Activated naive CD8-positive, alpha-beta T cell treated with anti-CD3 and anti-CD28 coated beads, Interleukin-2, amount 10 ng/mL, durations not matched to agents 7 days and 5 days (primary cell): ENCODE measurements around the gene ST6GALNAC3. TPM values are rescaled to one million over a fixed set of nuclear protein-coding genes. Genes with fewer than 3 reads are reported as not detected.

Source experiments
- ATAC-seq: fragments of 150-1000 bp; cut with Tn5 transposase; one replicate; pipeline ENCODE4 v1.10.0; 2021; ENCODE audit warnings: low read depth, moderate library complexity
- POLR2A ChIA-PET: fragments of 350-600 bp; sonication (Branson Sonifier 250); formaldehyde crosslinking; loops from one replicate; lab custom pipeline; 2021; ENCODE audit warnings: antibody characterized with exemption; lab: Charles Lee
- DNase-seq: peaks from one replicate; pipeline ENCODE4 v3.0.0; 2021
- H3K27ac Mint-ChIP-seq: one replicate; pipeline ENCODE4 v1.8.0; 2022; ENCODE audit warnings: mild to moderate bottlenecking, mixed read lengths
- H3K27me3 Mint-ChIP-seq: one replicate; pipeline ENCODE4 v1.8.0; 2022; ENCODE audit warnings: mild to moderate bottlenecking, moderate library complexity, mixed read lengths
- H3K36me3 Mint-ChIP-seq: one replicate; pipeline ENCODE4 v1.8.0; 2021; ENCODE audit warnings: mild to moderate bottlenecking, mixed read lengths
- H3K4me1 Mint-ChIP-seq: one replicate; pipeline ENCODE4 v1.8.0; 2021; ENCODE audit warnings: mixed read lengths
- H3K4me3 Mint-ChIP-seq: one replicate; pipeline ENCODE4 v1.8.0; 2022; ENCODE audit warnings: mild to moderate bottlenecking, moderate library complexity, mixed read lengths
- H3K9me3 Mint-ChIP-seq: one replicate; pipeline ENCODE4 v1.8.0; 2021; ENCODE audit warnings: mixed read lengths
- total RNA-seq, 2 experiments: library from RNA; stranded (reverse); gene quantifications; one replicate each; pipeline ENCODE4 v1.2.3, GENCODE V29; 2021

The ST6GALNAC3 gene
- total RNA-seq, 2 experiments from 2014 or later: 0.48 to 0.55 TPM

GRCh38 chr1:76595024-76595423 is 520.5 kb downstream of the ST6GALNAC3 start:
- POLR2A ChIA-PET: no interaction called here
- no peak for ATAC-seq
- H3K4me3 Mint-ChIP-seq: no peak overlapping the region
- no peak for DNase-seq
- no peaks in the 10 kb centered on the region for H3K36me3 Mint-ChIP-seq
- no peak overlapping the region for H3K27ac Mint-ChIP-seq
- H3K27me3 Mint-ChIP-seq: no peaks in the 10 kb centered on the region
- H3K4me1 Mint-ChIP-seq: no peaks in the 10 kb centered on the region
- H3K9me3 Mint-ChIP-seq: no peaks in the 10 kb centered on the region

- H3K36me3 Mint-ChIP-seq: no peaks in the 10 kb centered on the region
- ATAC-seq: no peak
These were observed 526.9 kb downstream of the ST6GALNAC3 start for GRCh38 chr1:76601465-76601864.

DNA sequence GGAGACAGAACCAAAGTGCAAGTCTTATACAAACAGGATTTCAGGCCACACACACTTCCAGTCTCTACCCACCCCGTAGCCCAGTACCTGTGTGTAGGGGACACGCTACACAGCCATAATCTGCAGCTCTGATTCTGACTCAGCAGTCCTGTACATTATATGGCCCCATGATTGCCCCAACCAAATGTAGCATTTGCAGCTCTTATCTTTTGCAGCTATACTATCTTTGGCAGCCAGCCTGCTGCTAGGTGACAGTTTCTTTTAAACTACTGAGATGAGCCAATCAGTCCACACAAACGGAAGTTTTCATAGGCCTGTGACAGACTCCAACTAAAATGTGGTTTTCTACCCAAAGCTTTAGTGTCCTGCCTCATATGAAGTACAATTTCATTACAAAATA is 533.2 kb downstream of the ST6GALNAC3 start:
- Mint-ChIP-seq H3K27me3 (no peaks in the 10 kb centered on the region), H3K9me3 (no peaks in the 10 kb centered on the region), H3K4me3 (no peak overlapping the region), H3K36me3 (no peaks in the 10 kb centered on the region), H3K4me1 (no peaks in the 10 kb centered on the region), H3K27ac (no peak overlapping the region)
- DNase-seq (no peak), ATAC-seq (no peak)
- POLR2A ChIA-PET: no interaction called here

More at GRCh38 chr1:76601465-76601864, 526.9 kb downstream of the ST6GALNAC3 start:
- POLR2A ChIA-PET: no interaction called here
- Mint-ChIP-seq H3K27me3 (no peaks in the 10 kb centered on the region), H3K9me3 (no peaks in the 10 kb centered on the region), H3K27ac (no peak overlapping the region), H3K4me3 (no peak overlapping the region), H3K4me1 (no peaks in the 10 kb centered on the region)
- DNase-seq: no peak

GRCh38 chr1:76611770-76612445 is 537.4 kb downstream of the ST6GALNAC3 start:
- no peaks in the 10 kb centered on the region for H3K36me3 Mint-ChIP-seq
- no peak for DNase-seq
- no peak overlapping the region for H3K4me3 Mint-ChIP-seq
- H3K27ac Mint-ChIP-seq: no peak overlapping the region
- no peak for ATAC-seq
- H3K27me3 Mint-ChIP-seq: no peaks in the 10 kb centered on the region
- H3K9me3 Mint-ChIP-seq: no peaks in the 10 kb centered on the region
- POLR2A ChIA-PET: no interaction called here
- no peaks in the 10 kb centered on the region for H3K4me1 Mint-ChIP-seq

DNA sequence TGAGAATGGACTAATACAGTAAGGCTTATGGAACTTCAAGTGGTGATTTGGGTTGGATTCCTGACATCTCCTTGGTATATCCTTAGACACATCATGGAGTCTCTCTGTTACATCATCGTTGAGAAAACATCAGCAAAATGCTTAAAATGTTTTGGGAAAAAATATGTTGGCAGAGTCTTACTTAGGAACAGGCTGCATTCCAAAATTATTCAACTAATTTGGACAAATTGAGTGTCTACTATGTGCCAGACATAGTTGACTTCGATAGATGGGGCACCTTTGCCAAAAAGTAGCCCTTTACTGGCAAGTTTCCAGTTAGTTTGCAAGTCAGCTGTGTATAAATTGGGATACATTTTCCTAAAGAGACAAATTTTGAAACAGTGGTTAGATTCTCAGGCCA is 539.3 kb downstream of the ST6GALNAC3 start:
- no peak for ATAC-seq
- DNase-seq: no peak
- Mint-ChIP-seq H3K9me3 (no peaks in the 10 kb centered on the region), H3K4me1 (no peaks in the 10 kb centered on the region), H3K27me3 (no peaks in the 10 kb centered on the region), H3K27ac (peak overlapping the region; percentile 46), H3K36me3 (no peaks in the 10 kb centered on the region), H3K4me3 (no peak overlapping the region)
- POLR2A ChIA-PET: no interaction called here

DNA sequence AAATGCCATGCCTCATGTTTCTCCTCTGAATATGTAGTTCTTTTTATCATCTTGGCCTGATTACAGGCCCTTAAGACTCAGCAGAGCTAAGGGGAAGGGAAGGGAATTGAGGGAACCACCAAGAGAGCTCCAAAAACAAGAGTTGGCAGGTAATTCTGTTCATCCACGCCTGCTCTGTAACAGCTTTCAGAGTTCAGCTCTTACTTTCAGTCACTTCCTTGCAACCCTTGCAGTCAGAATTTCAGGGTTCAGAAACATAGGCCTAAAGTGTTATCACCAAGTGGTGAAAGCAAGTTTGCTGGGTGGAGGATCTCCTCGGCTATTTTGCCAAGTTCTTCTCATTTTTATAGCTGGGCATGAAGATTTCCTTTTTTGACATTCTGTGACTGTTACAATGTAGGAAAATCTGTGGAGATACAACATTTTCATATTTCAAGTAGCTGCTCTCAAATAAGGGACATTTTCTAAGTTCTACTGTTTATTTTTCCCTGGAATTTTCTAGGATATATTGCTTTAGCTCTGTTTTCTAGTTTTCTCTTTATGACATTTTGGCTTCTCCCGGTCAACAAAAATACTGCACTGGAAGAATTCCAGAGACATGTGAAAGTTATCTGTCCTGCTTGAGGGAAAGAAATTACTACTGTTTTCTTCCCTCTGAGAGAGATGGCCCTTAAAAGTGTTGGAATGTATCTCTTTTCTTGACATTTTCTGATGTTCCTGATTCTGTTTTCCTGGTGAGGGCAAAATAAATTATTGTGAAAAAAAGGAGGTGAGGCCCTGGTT is 540.9 kb downstream of the ST6GALNAC3 start:
- H3K27me3 Mint-ChIP-seq: no peaks in the 10 kb centered on the region
- no peak for DNase-seq
- no peaks in the 10 kb centered on the region for H3K4me1 Mint-ChIP-seq
- H3K36me3 Mint-ChIP-seq: no peaks in the 10 kb centered on the region
- H3K27ac Mint-ChIP-seq: no peak overlapping the region
- no peak for ATAC-seq
- no peak overlapping the region for H3K4me3 Mint-ChIP-seq
- POLR2A ChIA-PET: no interaction called here
- no peaks in the 10 kb centered on the region for H3K9me3 Mint-ChIP-seq

- no peak overlapping the region for H3K27ac Mint-ChIP-seq
- H3K36me3 Mint-ChIP-seq: no peaks in the 10 kb centered on the region
- ATAC-seq: no peak
- H3K4me3 Mint-ChIP-seq: no peak overlapping the region
- no peaks in the 10 kb centered on the region for H3K4me1 Mint-ChIP-seq
- no peaks in the 10 kb centered on the region for H3K9me3 Mint-ChIP-seq
- POLR2A ChIA-PET: no interaction called here
- H3K27me3 Mint-ChIP-seq: no peaks in the 10 kb centered on the region
- DNase-seq: no peak
These were observed 545.8 kb downstream of the ST6GALNAC3 start for GRCh38 chr1:76620371-76620770.

DNA sequence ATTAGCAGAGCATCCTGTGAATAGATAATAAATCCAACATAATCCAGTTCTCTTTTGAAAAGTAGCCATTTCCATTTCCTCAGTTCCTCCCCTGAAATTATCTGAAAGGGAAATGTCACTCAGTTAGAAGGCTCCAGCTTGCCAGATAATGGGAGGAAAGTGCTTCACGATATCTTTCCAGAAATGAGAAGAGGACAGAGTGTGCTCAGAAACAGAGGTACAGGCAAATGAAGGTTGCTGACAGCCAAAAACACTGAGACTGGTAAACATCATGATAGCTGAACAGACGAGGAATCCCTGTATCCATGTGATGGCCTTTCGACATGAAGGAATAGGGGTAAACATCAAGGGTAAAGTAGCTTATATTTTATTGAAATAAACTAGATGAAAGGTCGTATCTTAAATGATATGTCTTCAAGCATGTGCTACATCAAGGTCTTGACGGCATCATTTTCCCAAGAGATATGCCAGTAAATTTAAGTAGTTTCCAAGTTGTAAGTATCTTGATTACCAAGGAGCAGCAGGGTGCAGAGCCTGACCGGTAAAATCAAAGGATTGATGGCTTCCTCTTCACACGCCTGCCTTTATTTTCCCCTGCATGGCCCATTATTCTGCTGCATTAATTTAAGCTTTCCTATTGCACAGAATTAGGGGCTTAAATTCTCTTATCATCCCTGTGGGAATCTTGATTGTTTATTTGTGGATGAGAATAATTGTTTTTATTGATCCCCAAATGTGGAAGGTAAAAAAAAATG is 548.4 kb downstream of the ST6GALNAC3 start:
- Mint-ChIP-seq H3K9me3 (peaks cover 1% of the 10 kb centered on the region), H3K4me3 (no peak overlapping the region), H3K36me3 (no peaks in the 10 kb centered on the region), H3K27ac (no peak overlapping the region), H3K27me3 (no peaks in the 10 kb centered on the region), H3K4me1 (no peaks in the 10 kb centered on the region)
- POLR2A ChIA-PET: no interaction called here
- no peak for ATAC-seq
- no peak for DNase-seq

- Mint-ChIP-seq H3K4me1 (no peaks in the 10 kb centered on the region), H3K27me3 (no peaks in the 10 kb centered on the region), H3K9me3 (peaks cover 5% of the 10 kb centered on the region), H3K27ac (peak overlapping the region; percentile 4), H3K36me3 (no peaks in the 10 kb centered on the region), H3K4me3 (no peak overlapping the region)
- POLR2A ChIA-PET: no interaction called here
- DNase-seq (no peak), ATAC-seq (no peak)
These were observed 551.5 kb downstream of the ST6GALNAC3 start for GRCh38 chr1:76625886-76626678.

DNA sequence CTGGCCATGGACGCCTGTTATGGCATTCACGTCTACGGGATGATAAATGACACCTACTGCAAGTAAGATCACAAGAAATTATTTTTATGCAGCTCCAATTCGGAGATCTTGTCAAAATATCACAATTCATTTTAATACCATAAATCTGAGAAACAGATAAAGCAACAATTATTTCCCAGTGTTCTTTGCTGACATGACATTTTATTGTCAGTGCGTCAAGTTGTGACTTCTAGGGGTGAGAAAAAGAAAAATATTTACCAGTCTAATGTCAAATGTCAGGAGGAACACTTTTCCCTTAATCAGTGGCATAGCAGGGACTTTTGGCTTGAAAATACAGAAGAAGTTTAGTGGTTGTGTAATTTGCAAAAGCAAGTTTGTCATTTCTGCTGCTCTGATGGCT is 553.0 kb downstream of the ST6GALNAC3 start:
- no peaks in the 10 kb centered on the region for H3K27me3 Mint-ChIP-seq
- ATAC-seq (no peak), DNase-seq (no peak)
- no peaks in the 10 kb centered on the region for H3K4me1 Mint-ChIP-seq
- H3K4me3 Mint-ChIP-seq: no peak overlapping the region
- H3K9me3 Mint-ChIP-seq: peaks cover 5% of the 10 kb centered on the region
- POLR2A ChIA-PET: no interaction called here
- H3K36me3 Mint-ChIP-seq: no peaks in the 10 kb centered on the region
- H3K27ac Mint-ChIP-seq: no peak overlapping the region

GRCh38 chr1:76627901-76628300 is 553.4 kb downstream of the ST6GALNAC3 start:
- H3K9me3 Mint-ChIP-seq: peaks cover 5% of the 10 kb centered on the region
- H3K36me3 Mint-ChIP-seq: no peaks in the 10 kb centered on the region
- ATAC-seq (no peak), DNase-seq (no peak)
- no peaks in the 10 kb centered on the region for H3K27me3 Mint-ChIP-seq
- H3K4me3 Mint-ChIP-seq: no peak overlapping the region
- POLR2A ChIA-PET: no interaction called here
- no peaks in the 10 kb centered on the region for H3K4me1 Mint-ChIP-seq
- H3K27ac Mint-ChIP-seq: no peak overlapping the region

- H3K27me3 Mint-ChIP-seq: no peaks in the 10 kb centered on the region
- POLR2A ChIA-PET: no interaction called here
- H3K4me3 Mint-ChIP-seq: no peak overlapping the region
- no peak for ATAC-seq
- no peaks in the 10 kb centered on the region for H3K4me1 Mint-ChIP-seq
- no peak overlapping the region for H3K27ac Mint-ChIP-seq
- peaks cover 5% of the 10 kb centered on the region for H3K9me3 Mint-ChIP-seq
- no peak for DNase-seq
- no peaks in the 10 kb centered on the region for H3K36me3 Mint-ChIP-seq
These were observed 557.6 kb downstream of the ST6GALNAC3 start for GRCh38 chr1:76632136-76632535.

DNA sequence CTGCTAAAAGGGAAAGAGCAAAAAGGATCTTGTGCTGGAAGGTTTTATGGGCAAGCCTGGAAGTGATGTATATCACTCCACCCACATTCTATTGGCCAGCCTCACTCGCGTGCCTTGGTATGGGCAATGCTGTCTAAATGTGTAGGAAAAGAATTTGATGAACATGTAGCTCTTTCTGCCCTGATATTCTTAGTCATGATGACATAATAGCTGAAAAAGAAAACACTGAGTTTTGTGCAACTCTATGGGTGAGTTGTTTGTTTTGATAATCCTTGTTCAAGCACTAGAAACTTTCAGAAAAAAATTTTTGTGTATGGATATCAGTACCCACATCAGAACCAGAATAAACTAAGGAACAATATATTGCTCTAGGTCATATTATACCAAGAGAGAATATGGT is 561.2 kb downstream of the ST6GALNAC3 start:
- no peaks in the 10 kb centered on the region for H3K4me1 Mint-ChIP-seq
- no peak overlapping the region for H3K4me3 Mint-ChIP-seq
- POLR2A ChIA-PET: no interaction called here
- no peaks in the 10 kb centered on the region for H3K36me3 Mint-ChIP-seq
- ATAC-seq (no peak), DNase-seq (no peak)
- H3K27ac Mint-ChIP-seq: no peak overlapping the region
- no peaks in the 10 kb centered on the region for H3K9me3 Mint-ChIP-seq
- no peaks in the 10 kb centered on the region for H3K27me3 Mint-ChIP-seq
